K562 (cell line): Measurements from ENCODE around the gene SNX1. TPM values are rescaled to one million over a fixed set of nuclear protein-coding genes. Genes with fewer than 3 reads are reported as not detected.

Experiments used
- BRF1 ChIP-seq: IDR thresholded peaks from 3 replicates; pipeline ENCODE4 v1.6.1; 2011; ENCODE audit warnings: borderline replicate concordance, mild to moderate bottlenecking; ENCODE audit not compliant: insufficient read length; ENCODE audit errors: extremely low read depth
- CBX5 ChIP-seq: IDR thresholded peaks from 2 replicates; pipeline ENCODE4 v1.6.1; 2014; ENCODE audit warnings: low read depth, borderline replicate concordance
- E2F3 ChIP-seq: fragments of 250-450 bp; sonication (Bioruptor Pico); IDR thresholded peaks from 2 replicates; pipeline ENCODE4 v1.4.0; 2020; ENCODE audit warnings: mild to moderate bottlenecking
- EGR1 ChIP-seq: fragments of 450-650 bp; conservative IDR thresholded peaks from 2 replicates; pipeline ENCODE4 v1.6.1; 2017; ENCODE audit warnings: mild to moderate bottlenecking
- GMEB1 ChIP-seq: fragments of 250-450 bp; sonication (Bioruptor Pico); IDR thresholded peaks from 2 replicates; pipeline ENCODE4 v1.4.0; 2020; ENCODE audit warnings: mild to moderate bottlenecking
- GTF2A2 ChIP-seq: IDR thresholded peaks from 2 replicates; pipeline ENCODE4 v1.6.1; 2016; ENCODE audit warnings: mild to moderate bottlenecking, missing genetic modification characterization, missing compliant biosample characterization
- POLR3A ChIP-seq: IDR thresholded peaks from 2 replicates; pipeline ENCODE4 v1.6.1; 2011; ENCODE audit warnings: borderline replicate concordance, mild to moderate bottlenecking, moderate library complexity; ENCODE audit not compliant: insufficient read length, insufficient read depth; ENCODE audit errors: extremely low read depth
- PTRF ChIP-seq: fragments of 450-650 bp; IDR thresholded peaks from 2 replicates; pipeline ENCODE4 v1.6.1; 2016; ENCODE audit warnings: mild to moderate bottlenecking, missing genetic modification characterization, missing compliant biosample characterization
- TCF3 ChIP-seq: sonication (generic); formaldehyde crosslinking; IDR thresholded peaks from 2 replicates; pipeline ENCODE4 v1.4.0; 2020; ENCODE audit warnings: mild to moderate bottlenecking, missing genetic modification reagents
- YBX1 ChIP-seq: fragments of 450-650 bp; IDR thresholded peaks from 2 replicates; pipeline ENCODE4 v1.7.1; 2016; ENCODE audit warnings: mild to moderate bottlenecking
- ZFPM2 ChIP-seq: fragments of 250-450 bp; sonication (Bioruptor Pico); IDR thresholded peaks from 2 replicates; pipeline ENCODE4 v1.5.1; 2022; ENCODE audit warnings: mild to moderate bottlenecking
- ZNF143 ChIP-seq: sonication (generic); formaldehyde crosslinking; IDR thresholded peaks from 2 replicates; pipeline ENCODE4 v1.9.0; 2022; ENCODE audit warnings: mild to moderate bottlenecking, missing genetic modification reagents
- ZNF551 ChIP-seq: fragments of 250-450 bp; sonication (Bioruptor Pico); IDR thresholded peaks from 2 replicates; pipeline ENCODE4 v1.5.0; 2021; ENCODE audit warnings: mild to moderate bottlenecking, moderate library complexity
- ZNF57 ChIP-seq: fragments of 450-650 bp; formaldehyde crosslinking; IDR thresholded peaks from 2 replicates; pipeline ENCODE4 v1.4.0; 2020; ENCODE audit warnings: mild to moderate bottlenecking, moderate library complexity
- ZNF717 ChIP-seq: fragments of 250-450 bp; sonication (Bioruptor Pico); IDR thresholded peaks from 2 replicates; pipeline ENCODE4 v1.5.0; 2021
- polyA plus RNA-seq, 8 experiments: library from polyadenylated mRNA; depleted of rRNA in 4 of 8; stranded (reverse) in 5 of 8; unstranded in 3 of 8; fragments of >200 nt; fragmentation: Nextera tagmentation in 2 of 8; fragmentation: Illumina TruSeq in 1 of 8; extraction: Ambion mirVana in 2 of 8; extraction: Trizol in 1 of 8; gene quantifications; 2 replicates each; pipeline versions ENCODE4 v1.2.1 to v1.2.3, GENCODE V29; 2011 to 2014; ENCODE audit warnings: inconsistent platforms in 1 of 8, missing spikeins in 1 of 8
- total RNA-seq, 7 experiments: library from RNA; depleted of rRNA in 6 of 7; stranded (reverse); fragments of >200 nt in 6 of 7; fragmentation: Illumina TruSeq in 2 of 7; extraction: Trizol in 2 of 7; gene quantifications; 2 replicates each; pipeline versions ENCODE4 v1.2.1 to v1.2.3, GENCODE V29; 2011 to 2021; ENCODE audit warnings: low replicate concordance in 1 of 7
- TF ChIP-seq, protein P1 (sequence below): IDR thresholded peaks from 3 replicates; pipeline ENCODE4 v1.6.1; 2011; ENCODE audit warnings: borderline replicate concordance, mild to moderate bottlenecking, moderate library complexity; ENCODE audit not compliant: insufficient read length; ENCODE audit errors: extremely low read depth

SNX1 gene
- total and polyA plus RNA-seq, 9 of the 15 experiments (the other 6 are each of a cell fraction or from before 2014, with no cell fraction given), result 11.0 to 105 (median 59.9) TPM

DNA sequence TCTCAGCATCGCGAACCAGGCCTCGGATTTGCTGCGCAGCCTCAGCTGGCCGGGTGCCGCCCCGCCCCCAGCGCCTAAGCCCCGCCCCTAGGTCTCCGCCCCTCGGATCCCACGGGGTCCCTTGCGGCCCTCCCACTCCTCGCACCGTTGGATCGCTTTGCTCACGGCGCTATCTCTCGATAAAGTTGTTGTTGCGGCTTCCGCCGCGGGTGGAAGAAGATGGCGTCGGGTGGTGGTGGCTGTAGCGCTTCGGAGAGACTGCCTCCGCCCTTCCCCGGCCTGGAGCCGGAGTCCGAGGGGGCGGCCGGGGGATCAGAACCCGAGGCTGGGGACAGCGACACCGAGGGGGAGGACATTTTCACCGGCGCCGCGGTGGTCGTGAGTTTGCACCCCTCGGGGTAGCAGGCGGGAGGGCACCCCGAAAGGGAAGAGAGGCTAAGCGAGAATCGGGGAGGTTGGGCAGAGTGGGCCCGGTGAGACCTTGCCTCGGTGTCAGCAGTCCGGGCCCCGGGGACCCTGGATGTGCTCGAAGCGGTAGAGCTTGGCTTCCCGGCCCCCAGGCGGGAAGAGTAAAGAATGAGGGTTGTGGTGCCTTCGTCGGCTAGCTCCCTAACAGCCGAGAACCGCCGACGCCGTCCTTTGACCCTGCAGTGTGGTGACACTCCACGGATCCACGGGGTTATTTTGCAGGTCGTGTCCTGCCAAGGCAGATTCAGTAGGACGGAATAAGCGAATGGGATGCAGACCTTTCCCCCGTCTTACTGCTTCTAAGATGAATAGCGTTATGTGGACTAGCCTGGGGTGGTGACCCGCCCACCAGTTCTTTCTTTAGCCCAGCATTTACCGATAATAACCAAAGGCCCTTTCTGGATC, at the start of gene SNX1 (continued):
- TF ChIP-seq, protein P1, sequence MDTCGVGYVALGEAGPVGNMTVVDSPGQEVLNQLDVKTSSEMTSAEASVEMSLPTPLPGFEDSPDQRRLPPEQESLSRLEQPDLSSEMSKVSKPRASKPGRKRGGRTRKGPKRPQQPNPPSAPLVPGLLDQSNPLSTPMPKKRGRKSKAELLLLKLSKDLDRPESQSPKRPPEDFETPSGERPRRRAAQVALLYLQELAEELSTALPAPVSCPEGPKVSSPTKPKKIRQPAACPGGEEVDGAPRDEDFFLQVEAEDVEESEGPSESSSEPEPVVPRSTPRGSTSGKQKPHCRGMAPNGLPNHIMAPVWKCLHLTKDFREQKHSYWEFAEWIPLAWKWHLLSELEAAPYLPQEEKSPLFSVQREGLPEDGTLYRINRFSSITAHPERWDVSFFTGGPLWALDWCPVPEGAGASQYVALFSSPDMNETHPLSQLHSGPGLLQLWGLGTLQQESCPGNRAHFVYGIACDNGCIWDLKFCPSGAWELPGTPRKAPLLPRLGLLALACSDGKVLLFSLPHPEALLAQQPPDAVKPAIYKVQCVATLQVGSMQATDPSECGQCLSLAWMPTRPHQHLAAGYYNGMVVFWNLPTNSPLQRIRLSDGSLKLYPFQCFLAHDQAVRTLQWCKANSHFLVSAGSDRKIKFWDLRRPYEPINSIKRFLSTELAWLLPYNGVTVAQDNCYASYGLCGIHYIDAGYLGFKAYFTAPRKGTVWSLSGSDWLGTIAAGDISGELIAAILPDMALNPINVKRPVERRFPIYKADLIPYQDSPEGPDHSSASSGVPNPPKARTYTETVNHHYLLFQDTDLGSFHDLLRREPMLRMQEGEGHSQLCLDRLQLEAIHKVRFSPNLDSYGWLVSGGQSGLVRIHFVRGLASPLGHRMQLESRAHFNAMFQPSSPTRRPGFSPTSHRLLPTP, result no peak
- TF ChIP-seq GMEB1 (CRISPR knock-in tag) (peak; percentile 37; the same call in 1 of the 2 replicates), PTRF (tag) (no peak), GTF2A2 (tag) (no peak), E2F3 (CRISPR knock-in tag) (0 out of 2 replicates have a peak, but pooled peaks have one; percentile 42), ZFPM2 (no peak), EGR1 (peak; percentile 60), BRF1 (no peak), CBX5 (no peak), ZNF717 (CRISPR knock-in tag) (no peak), ZNF57 (CRISPR knock-in tag) (no peak), POLR3A (no peak), ZNF143 (CRISPR knock-in tag) (peak; percentile 65), ZNF551 (CRISPR knock-in tag) (no peak), TCF3 (CRISPR knock-in tag) (peak; percentile 31; the same call in 1 of the 2 replicates), YBX1 (no peak)
